ENCODE measurements around the gene SLC12A7.
"Not testable (repeated sequence)": the region's sequence is repeated elsewhere in the genome, so short reads cannot be mapped to it uniquely, and the experiment has no call there.

SLC12A7 gene

GRCh38 chr5:1111727-1112289, at the start of gene SLC12A7:
Gene SLC12A7 (minus strand): TSS chr5:1112063. CDS start chr5:1111991, 72 bp downstream.
- DNase-seq, result peak in 3 of 56 donors; percentile 3 to 40 (median 29)

DNA sequence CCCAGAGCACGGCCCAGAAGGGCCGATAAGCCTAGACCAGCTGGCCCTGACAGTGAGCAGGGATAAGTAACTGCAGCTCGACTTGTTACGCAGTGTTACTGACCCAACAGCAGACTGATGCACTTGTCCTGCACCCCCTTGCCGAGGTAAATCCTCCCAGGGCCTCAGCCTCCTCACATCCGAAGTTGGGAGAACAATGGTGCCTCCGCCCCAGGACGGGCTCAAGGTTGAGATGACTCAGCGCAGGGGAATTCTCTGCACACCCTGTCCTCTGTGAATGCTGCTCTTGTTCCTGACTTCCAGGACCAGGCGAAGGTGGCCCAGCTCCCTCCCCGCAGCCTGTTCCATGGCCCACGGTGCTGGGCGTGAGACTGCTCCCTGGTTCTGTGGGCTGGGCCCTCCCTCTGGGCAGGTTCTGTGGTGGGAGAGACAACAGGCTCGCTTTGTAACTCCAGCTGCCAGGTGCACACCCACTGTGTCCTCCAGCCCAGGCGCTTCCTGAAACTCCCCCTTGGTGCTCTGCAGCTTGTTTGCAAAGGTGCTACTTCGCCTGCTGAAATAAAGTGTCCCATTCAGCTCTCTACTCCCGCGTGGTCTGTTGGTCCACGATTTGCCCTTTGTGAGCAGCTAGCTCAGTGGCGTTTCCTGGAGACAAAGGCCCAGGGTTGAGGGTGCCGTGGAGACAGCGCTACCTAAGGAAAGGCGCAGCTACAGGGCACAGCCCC, 49.4 kb upstream of the SLC12A7 start:
- no peak for DNase-seq

DNA sequence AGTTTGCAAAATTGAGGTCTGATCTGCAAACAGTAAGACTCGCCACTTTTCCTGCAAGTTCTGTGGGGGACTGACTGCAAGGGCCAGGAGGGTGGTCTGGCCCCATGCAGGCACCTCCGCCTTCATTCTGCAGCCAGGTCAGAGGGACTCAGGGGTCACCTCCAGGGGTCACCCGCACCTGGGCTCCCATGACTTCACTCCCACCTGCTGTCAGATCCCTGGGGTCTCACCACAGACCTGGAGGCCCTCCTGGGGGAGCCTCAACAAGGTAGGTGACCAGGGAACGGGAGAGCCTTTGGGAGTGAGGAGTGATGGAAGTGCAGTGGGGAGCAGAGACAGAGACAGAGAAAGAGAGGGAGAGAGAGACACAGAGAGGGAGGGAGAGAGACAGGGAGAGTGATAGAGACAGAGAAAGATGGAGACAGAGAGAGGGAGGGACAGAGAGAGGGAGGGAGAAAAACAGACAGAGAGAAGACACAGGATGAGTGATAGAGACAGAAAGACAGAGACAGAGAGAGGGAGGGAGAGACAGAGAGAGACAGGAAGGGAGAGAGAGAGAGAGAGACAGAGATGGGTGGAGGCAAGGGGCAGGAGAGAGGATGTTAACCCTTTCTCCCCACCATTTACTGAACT, 48.0 kb upstream of the SLC12A7 start:
- DNase-seq, result no peak

DNA sequence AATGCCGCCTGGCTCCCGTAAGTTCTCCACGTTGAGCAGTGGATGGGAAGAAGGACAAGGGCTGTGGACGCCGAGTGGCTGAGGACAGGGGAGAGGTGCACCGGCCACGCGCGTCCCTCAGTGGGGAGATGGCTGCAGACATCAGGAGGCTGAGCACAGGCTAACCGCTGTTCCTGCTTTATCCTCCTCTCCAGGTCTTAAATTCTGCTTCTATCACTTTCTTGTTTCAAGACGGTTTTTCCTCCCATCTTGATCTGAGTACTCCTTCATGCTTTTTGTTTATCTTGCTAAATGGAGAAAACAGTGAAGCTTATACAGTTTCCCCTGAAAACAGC, 47.4 kb upstream of the SLC12A7 start:
- no peak for DNase-seq

DNA sequence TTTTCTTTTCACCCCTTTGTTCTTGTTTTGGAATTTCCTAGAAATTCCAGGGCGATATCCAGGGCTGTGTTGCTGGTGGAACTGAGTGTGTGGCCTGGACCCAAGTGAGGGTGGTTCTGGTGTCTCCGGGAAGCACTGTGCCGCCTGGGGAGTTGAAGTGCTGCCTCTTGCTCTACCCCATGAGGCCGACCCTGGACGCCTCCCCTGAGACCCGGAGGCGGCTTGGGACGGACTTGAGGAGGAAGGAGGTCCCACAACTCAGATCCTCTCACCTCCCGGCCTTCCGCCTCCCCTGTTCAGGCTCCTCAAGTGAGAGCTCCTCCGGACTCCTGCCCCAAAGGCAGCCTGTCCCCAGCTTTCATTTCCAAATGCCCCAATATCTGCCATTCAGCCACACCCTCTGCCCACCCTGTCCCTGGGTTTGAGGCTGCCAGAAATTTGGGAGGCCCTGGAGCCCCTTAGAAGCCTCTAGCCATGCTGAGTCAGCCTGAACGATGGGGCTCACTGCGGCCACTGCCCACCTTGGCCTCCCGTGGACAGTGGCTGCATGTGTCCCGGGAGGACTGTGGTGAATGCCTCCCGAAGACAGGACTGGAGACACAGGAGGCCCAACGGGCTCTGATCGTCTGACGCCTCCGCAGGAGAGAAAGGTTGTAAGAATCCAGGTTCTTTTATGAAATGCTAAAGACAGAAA, 46.9 kb upstream of the SLC12A7 start:
- no peak for DNase-seq

GRCh38 chr5:1157461-1157986, 45.7 kb upstream of the SLC12A7 start:
- DNase-seq, result not testable (repeated sequence)

- no peak for DNase-seq
Measured at GRCh38 chr5:1156754-1157460, 45.0 kb upstream of the SLC12A7 start.

DNA sequence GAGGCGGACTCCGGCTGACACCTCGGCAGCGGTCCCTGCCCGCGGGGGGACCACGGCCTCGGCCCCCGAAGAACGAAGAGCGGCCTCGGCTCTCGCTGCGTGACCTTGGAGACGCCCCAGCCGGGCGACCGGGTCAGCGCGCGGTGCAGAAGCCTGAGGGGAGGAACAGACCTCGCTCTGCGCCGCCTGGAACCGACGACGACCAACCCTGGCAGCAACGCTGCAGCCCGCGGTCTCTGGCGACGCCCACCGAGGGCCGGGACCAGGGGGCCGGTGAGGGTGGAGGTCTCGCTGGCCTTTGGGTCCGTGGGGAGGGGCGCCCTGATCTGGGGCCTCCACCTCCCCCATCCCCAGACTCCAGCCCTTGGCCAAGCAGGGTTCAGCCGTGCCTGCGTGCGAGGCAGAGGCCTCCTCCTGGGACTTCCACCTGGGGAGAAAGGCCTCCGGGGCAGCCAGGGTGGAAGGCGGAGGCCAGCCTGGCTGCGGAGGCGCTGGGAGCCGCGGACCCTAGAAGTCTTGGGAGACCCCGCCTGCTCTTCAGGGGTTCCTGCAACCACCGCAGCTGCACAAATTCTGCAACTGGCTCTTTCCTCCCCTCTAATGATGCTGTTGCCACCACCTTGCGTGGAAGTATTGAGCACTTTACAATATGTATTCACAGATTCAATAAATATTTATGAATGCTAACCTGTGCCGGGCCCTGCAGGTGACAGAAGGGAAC, 44.3 kb upstream of the SLC12A7 start:
- DNase-seq, result no peak

DNA sequence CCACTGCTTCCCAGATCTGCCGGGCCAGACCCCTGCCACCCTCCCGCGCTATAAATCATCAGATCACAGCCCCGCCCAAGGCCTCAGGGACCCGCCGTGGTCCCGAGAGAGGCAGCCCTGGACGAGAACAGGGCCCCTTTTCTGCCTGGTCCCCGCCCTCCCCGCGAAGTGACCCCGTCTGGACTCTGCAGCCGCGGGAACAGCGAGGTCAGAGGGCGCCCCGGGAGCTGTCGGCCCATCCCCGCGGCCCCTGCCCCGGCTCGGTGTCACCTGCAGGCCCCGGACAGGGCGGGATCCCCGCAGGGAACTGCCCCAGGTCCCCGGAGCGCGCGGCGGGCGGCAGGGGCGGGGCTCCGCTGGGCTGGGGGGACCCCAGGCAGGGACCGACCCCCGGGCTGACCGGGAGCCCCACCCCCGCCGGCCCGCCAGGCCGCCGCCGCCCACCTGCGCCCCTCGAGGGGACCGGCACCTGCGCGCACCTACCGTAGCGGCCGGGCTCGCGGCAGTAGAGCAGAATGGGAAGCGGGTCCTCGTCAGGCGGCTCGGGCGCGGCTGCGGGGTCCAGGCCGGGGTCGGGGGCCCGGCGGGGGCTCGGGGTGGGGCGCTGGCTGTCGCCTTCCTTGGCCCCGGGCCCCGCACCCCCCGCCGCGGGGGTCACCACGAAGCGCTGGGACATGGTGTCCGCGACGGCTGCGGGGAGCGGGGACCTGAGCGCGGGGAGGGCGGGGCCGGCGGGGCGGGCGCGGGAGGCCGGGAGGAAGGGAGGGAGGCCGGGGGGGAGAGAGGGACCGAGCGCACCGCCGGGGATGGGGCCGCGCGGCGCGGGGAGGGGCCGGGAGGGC, 43.5 kb upstream of the SLC12A7 start:
- no peak for DNase-seq

GRCh38 chr5:1153428-1153827, 41.6 kb upstream of the SLC12A7 start:
- no peak for DNase-seq

- no peak for DNase-seq
Measured at GRCh38 chr5:1152771-1153282, 41.0 kb upstream of the SLC12A7 start.

- DNase-seq, result no peak
Measured at GRCh38 chr5:1152156-1152555, 40.3 kb upstream of the SLC12A7 start.

GRCh38 chr5:1151316-1151715, 39.5 kb upstream of the SLC12A7 start:
- DNase-seq, result no peak

GRCh38 chr5:1150866-1151265, 39.0 kb upstream of the SLC12A7 start:
- no peak for DNase-seq

DNA sequence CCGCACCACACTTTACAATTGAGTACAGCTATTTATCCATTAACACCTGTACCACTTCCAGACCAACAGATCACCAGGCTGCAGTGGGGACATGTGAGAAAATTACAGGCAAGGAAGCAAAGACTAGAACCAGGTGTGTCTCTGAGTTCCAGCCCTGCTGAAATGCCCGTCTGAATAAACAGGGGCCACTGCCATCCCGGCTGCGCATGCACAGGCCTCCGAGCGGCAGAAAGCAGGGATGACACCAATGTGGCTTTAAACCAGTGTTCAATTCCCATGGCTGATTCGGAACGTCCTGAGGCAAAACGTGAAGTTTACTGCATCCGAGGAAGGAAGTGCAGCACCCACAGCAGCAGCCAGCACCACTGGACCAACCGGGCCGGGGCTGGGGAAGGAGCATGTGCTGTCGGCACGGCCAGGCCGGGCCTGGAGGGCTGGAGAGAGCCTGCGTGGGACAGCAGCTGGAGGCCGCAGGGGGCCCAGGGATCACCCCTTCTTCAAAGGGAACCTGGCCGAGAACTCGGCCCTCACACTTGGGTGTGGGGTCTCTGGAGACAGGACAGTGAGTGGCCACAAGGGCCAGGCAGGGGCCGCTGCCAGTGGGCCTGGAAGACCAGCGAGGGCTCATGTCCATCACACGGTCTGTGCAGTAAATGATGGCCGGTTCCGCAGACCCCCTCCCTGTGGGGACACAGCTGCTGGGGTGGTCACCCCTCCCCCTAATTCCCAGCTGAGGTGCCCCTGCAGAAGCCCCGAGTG, 33.0 kb upstream of the SLC12A7 start:
- no peak for DNase-seq

GRCh38 chr5:1144089-1144488, 32.2 kb upstream of the SLC12A7 start:
- peak in 1 of 56 donors; percentile 17 for DNase-seq

- DNase-seq, result no peak
Measured at GRCh38 chr5:1143670-1143951, 31.7 kb upstream of the SLC12A7 start.

GRCh38 chr5:1142886-1143669, 31.2 kb upstream of the SLC12A7 start:
- no peak for DNase-seq
